AG08395 (cell line): ENCODE results near the gene TIMM13.
"Not testable (repeated sequence)": the region's sequence is repeated elsewhere in the genome, so short reads cannot be mapped to it uniquely, and the experiment has no call there.

ENCODE experiments used
- DNase-seq: peaks from one replicate; pipeline ENCODE4 v3.0.0; 2012; ENCODE audit warnings: mixed read lengths, low spot score

Gene TIMM13

GRCh38 chr19:2429917-2430535 is 2.6 kb upstream of the TIMM13 start:
- no peak for DNase-seq

GRCh38 chr19:2428756-2429711 is 1.6 kb upstream of the TIMM13 start:
- DNase-seq = no peak

- DNase-seq = peak; percentile 21
These were observed 920 bp upstream of the TIMM13 start for GRCh38 chr19:2428321-2428690.

- peak; percentile 72 for DNase-seq
These were observed 566 bp downstream of the TIMM13 start for GRCh38 chr19:2426611-2427428.

- DNase-seq = no peak
These were observed 1.5 kb downstream of the TIMM13 start for GRCh38 chr19:2425622-2426581.

- DNase-seq = peak; percentile 85
These were observed 2.4 kb downstream of the TIMM13 start for GRCh38 chr19:2424686-2425621.

GRCh38 chr19:2423915-2424685 is 3.3 kb downstream of the TIMM13 start:
- no peak for DNase-seq

- DNase-seq = no peak
These were observed 4.1 kb downstream of the TIMM13 start for GRCh38 chr19:2423071-2423914.

GRCh38 chr19:2421581-2422306 is 5.6 kb downstream of the TIMM13 start:
- no peak for DNase-seq

GRCh38 chr19:2420490-2420889 is 6.9 kb downstream of the TIMM13 start:
- DNase-seq = no peak

GRCh38 chr19:2419754-2420153 is 7.6 kb downstream of the TIMM13 start:
- DNase-seq = no peak

- no peak for DNase-seq
These were observed 9.4 kb downstream of the TIMM13 start for GRCh38 chr19:2417881-2418406.

- not testable (repeated sequence) for DNase-seq
These were observed 9.9 kb downstream of the TIMM13 start for GRCh38 chr19:2417436-2417835.

GRCh38 chr19:2416321-2417097 is 10.9 kb downstream of the TIMM13 start:
- no peak for DNase-seq

- DNase-seq = no peak
These were observed 11.4 kb downstream of the TIMM13 start for GRCh38 chr19:2415973-2416319.

GRCh38 chr19:2415281-2415972 is 12.0 kb downstream of the TIMM13 start:
- no peak for DNase-seq
